NK-92 (cell line): ENCODE results near the gene HTR2B.
"Not testable (repeated sequence)": the region's sequence is repeated elsewhere in the genome, so short reads cannot be mapped to it uniquely, and the experiment has no call there.

Source experiments
- DNase-seq: peaks from one replicate; lab custom pipeline; 2025; ENCODE audit not compliant: unreplicated experiment; lab: John Stamatoyannopoulos, UW

Gene HTR2B

GRCh38 chr2:231094736-231095346 is 30.0 kb downstream of the HTR2B start:
- DNase-seq, result no peak

GRCh38 chr2:231093933-231094332 is 30.9 kb downstream of the HTR2B start:
- DNase-seq, result no peak

DNA sequence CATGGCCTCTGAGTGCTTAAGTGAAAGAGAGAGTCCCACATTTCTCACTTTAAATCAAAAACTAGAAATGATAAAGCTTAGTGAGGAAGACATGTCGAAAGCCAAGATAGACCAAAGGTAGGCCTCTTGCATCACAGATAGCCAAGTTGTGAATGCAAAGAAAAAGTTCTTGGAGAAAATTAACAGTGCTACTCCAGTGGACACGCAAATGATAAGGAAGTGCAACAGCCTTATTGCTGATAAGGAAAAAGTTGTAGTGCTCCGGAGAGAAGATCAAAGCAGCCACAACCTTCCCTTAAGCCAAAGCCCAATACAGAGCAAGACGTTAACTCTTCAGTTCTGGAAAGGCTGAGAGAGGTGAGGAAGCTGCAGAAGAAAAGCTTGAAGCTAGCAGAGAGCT is 36.1 kb downstream of the HTR2B start:
- DNase-seq, result no peak

DNA sequence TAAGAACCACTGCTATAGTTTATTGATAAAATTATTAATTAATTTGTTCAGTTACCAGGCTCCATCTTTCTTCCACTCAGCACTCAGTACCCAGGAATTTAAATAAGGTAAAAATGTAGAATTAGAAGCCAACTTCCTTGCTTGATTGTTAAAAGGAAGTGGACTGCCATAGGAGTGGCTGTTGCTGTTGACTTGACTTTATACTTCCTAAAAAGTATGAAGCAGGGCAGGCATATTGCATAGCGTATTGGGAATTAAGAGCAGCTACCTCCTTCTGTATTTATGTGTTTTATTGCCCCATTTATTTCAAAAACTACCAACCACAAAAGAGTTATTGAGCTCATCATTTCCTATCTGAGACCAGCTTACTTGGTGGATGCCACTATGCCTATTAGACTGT is 40.3 kb downstream of the HTR2B start:
- no peak for DNase-seq

GRCh38 chr2:231069379-231070054 is 55.3 kb downstream of the HTR2B start:
- no peak for DNase-seq

GRCh38 chr2:231068525-231069222 is 56.2 kb downstream of the HTR2B start:
- no peak for DNase-seq

GRCh38 chr2:231067531-231067930 is 57.3 kb downstream of the HTR2B start:
- not testable (repeated sequence) for DNase-seq

DNA sequence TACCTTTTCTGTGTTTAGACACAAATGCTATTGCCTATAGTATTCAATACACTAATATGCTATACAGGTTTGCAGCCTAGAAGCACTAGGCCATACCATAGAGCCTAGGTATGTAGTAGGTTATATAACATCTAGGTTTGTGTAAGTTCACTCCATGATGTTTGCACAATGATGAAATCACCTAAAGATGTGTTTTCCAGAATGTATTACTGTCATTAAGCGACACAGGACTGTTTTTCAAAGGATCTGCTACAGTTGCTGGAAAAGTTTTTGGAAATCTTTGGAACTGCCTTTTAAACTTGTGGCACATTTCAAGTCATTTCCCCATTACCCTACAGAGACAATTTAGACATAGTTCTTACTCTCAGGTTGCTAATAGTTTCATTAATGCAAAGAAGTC is 58.9 kb downstream of the HTR2B start:
- DNase-seq, result no peak

GRCh38 chr2:231063347-231063746 is 61.5 kb downstream of the HTR2B start:
- no peak for DNase-seq

- no peak for DNase-seq
Observed at GRCh38 chr2:231062776-231063175, 62.1 kb downstream of the HTR2B start.

DNA sequence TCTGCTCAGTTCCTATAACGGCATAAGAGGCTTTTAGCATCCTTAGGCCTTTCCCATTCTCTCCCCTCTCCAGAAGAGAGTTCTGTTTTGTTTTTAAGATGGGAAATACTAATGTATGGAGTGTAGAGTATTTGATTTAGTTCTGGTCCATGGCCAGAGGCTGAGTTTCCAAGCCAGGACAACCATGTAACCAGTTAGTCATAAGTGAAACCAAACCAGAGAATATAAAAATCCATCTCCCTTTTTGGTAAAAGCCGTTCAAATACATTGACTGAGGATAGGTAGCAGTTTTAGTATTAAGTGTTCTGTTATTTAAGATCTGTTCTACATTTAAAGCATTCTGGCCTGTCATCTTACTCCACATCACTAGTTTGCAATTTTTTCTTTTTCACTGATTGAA is 65.1 kb downstream of the HTR2B start:
- DNase-seq, result no peak

GRCh38 chr2:231058761-231059550 is 65.9 kb downstream of the HTR2B start:
- DNase-seq, result no peak
